GM12878 (cell line): ENCODE data around the gene INSRR. TPM values are rescaled to one million over a fixed set of nuclear protein-coding genes. Genes with fewer than 3 reads are reported as not detected.

Experiments used
- ATAC-seq: fragments of 200-7000 bp; cut with Tn5 transposase; 3 replicates; pipeline ENCODE4 v1.9.1; 2020; ENCODE audit warnings: mild to moderate bottlenecking, moderate library complexity
- BruUV-seq: library from RNA; stranded (reverse); fragments of 400-500 nt; replicated peaks from 2 replicates; lab custom pipeline; 2021; lab: Mats Ljungman, UMichigan
- CTCF ChIA-PET: fragments of 300-600 bp; sonication (Branson Sonifier 250); formaldehyde crosslinking; extraction: SDS; loops from one replicate; lab custom pipeline; 2021; ENCODE audit warnings: inconsistent platforms; lab: Yijun Ruan, JAX
- POLR2A ChIA-PET: fragments of 350-600 bp; formaldehyde crosslinking; extraction: SDS; loops from one replicate; lab custom pipeline; 2021; ENCODE audit warnings: inconsistent platforms; lab: Charles Lee
- RAD21 ChIA-PET: fragments of 300-600 bp; sonication (Branson Sonifier 250); formaldehyde crosslinking; loops from one replicate; lab custom pipeline; 2023; ENCODE audit warnings: antibody characterized with exemption; ENCODE audit not compliant: unreplicated experiment; lab: Charles Lee
- SMC1A ChIA-PET: fragments of 300-600 bp; sonication (Branson Sonifier 250); formaldehyde crosslinking; loops from one replicate; lab custom pipeline; 2023; ENCODE audit not compliant: unreplicated experiment, uncharacterized antibody; lab: Charles Lee
- DNase-seq: peaks from one replicate; pipeline ENCODE4 v3.0.0-alpha.2; 2011; ENCODE audit warnings: low read depth, low spot score
- FAIRE-seq: peaks from 3 replicates; lab custom pipeline; 2011; peaks lifted over from hg19 to GRCh38; lab: Jason Lieb, UNC
- H2AFZ ChIP-seq: 2 replicates; pipeline ENCODE4 v1.6.0; 2011; ENCODE audit warnings: low read depth, low read length, control low read depth; ENCODE audit not compliant: control insufficient read depth
- H3K27ac ChIP-seq: 2 replicates; pipeline ENCODE4 v1.5.1; 2011; ENCODE audit warnings: control low read depth; ENCODE audit not compliant: control insufficient read depth, insufficient read depth
- H3K27me3 ChIP-seq, 2 experiments: replicated peaks in 1 of 2; 2 replicates each; pipeline versions ENCODE4 v1.6.0 to v1.6.1; 2011; ENCODE audit warnings: low read length in 1 of 2; ENCODE audit not compliant: control insufficient read depth in 2 of 2, insufficient read depth in 2 of 2
- H3K36me3 ChIP-seq, 2 experiments: 2 replicates each; pipeline ENCODE4 v1.5.1; 2011; ENCODE audit warnings: low read length in 1 of 2; ENCODE audit not compliant: control insufficient read depth in 2 of 2, insufficient read depth in 2 of 2
- H3K4me1 ChIP-seq: 2 replicates; pipeline ENCODE4 v1.6.1; 2011; ENCODE audit warnings: mild to moderate bottlenecking, low read length, moderate library complexity, mixed read lengths; ENCODE audit not compliant: control insufficient read depth, insufficient read depth
- H3K4me2 ChIP-seq: 2 replicates; pipeline ENCODE4 v1.6.0; 2011; ENCODE audit warnings: control low read depth; ENCODE audit not compliant: control insufficient read depth, insufficient read depth
- H3K4me3 ChIP-seq: fragments of 200-600 bp; sonication (generic); 2 replicates; pipeline ENCODE4 v1.5.1; 2016
- H3K79me2 ChIP-seq: 2 replicates; pipeline ENCODE4 v1.6.0; 2011; ENCODE audit warnings: low read length; ENCODE audit not compliant: control insufficient read depth, insufficient read depth
- H3K9ac ChIP-seq: 2 replicates; pipeline ENCODE4 v1.8.0; 2011; ENCODE audit warnings: low read length, control low read depth, mixed read lengths; ENCODE audit not compliant: control insufficient read depth, insufficient read depth
- H3K9me3 ChIP-seq: replicated peaks from 3 replicates; pipeline ENCODE4 v1.5.1; 2011; ENCODE audit warnings: mild to moderate bottlenecking, low read length; ENCODE audit not compliant: control insufficient read depth, insufficient read depth
- H4K20me1 ChIP-seq: 2 replicates; pipeline ENCODE4 v1.6.0; 2011; ENCODE audit not compliant: control insufficient read depth, insufficient read depth
- HDGF ChIP-seq: fragments of 450-650 bp; IDR thresholded peaks from 2 replicates; pipeline ENCODE4 v1.6.1; 2016; ENCODE audit warnings: antibody characterized with exemption
- RAD21 ChIP-seq: IDR thresholded peaks from 2 replicates; pipeline ENCODE4 v1.6.1; 2011; ENCODE audit warnings: mild to moderate bottlenecking, low read depth, low read length, moderate library complexity; ENCODE audit not compliant: insufficient read depth
- SMC3 ChIP-seq: IDR thresholded peaks from 2 replicates; pipeline ENCODE4 v1.6.1; 2011; ENCODE audit warnings: low read length, improper control_type of control experiment, borderline replicate concordance
- WGBS: methylation state at CpG from one replicate; pipeline ENCODE4 v1.1.6; 2016; ENCODE audit warnings: low lambda C conversion rate; ENCODE audit not compliant: insufficient replicate concordance, insufficient coverage; ENCODE audit errors: missing lambda C conversion rate; 5-methylcytosine and 5-hydroxymethylcytosine counted together
- in situ Hi-C: fragments of 300-500 bp; cut with MboI; formaldehyde crosslinking; loops from 9 replicates; pipeline ENCODE4 v1.14.3; 2018; ENCODE audit warnings: mixed read lengths
- intact Hi-C: fragments of 100-400 bp; cut with micrococcal nuclease; formaldehyde crosslinking; loops from one replicate; pipeline ENCODE4 v1.14.2; 2022; ENCODE audit not compliant: unreplicated experiment
- polyA plus RNA-seq, 11 experiments: library from polyadenylated mRNA; depleted of rRNA in 4 of 11; unstranded in 6 of 11; stranded (reverse) in 5 of 11; fragments of >200 nt; fragmentation: Nextera tagmentation in 4 of 11; fragmentation: Illumina TruSeq in 1 of 11; extraction: Ambion mirVana in 4 of 11; extraction: Trizol in 1 of 11; gene quantifications; 1 replicate in 1 of 11; 2 replicates in 10 of 11; pipeline versions ENCODE4 v1.2.1 to v1.2.3, GENCODE V29; 2011 to 2016; ENCODE audit warnings: inconsistent platforms in 2 of 11, missing spikeins in 2 of 11, low read depth in 1 of 11
- total RNA-seq, 4 experiments: library from RNA; depleted of rRNA in 3 of 4; stranded (reverse); fragments of >200 nt in 3 of 4; fragmentation: Illumina TruSeq in 1 of 4; extraction: Trizol in 1 of 4; gene quantifications; 2 replicates each; pipeline versions ENCODE4 v1.2.1 to v1.2.3, GENCODE V29; 2013 to 2021
- TF ChIP-seq, protein P1 (sequence below): fragments of 450-650 bp; IDR thresholded peaks from 2 replicates; pipeline ENCODE4 v1.6.1; 2017; ENCODE audit warnings: mild to moderate bottlenecking
- TF ChIP-seq, protein P2 (sequence below), 3 experiments: IDR thresholded peaks in 2 of 3; conservative IDR thresholded peaks in 1 of 3; 2 replicates each; pipeline ENCODE4 v1.5.1; 2011; ENCODE audit warnings: low read depth in 3 of 3, low read length in 3 of 3, mild to moderate bottlenecking in 3 of 3, control low read depth in 2 of 3, moderate library complexity in 2 of 3, inconsistent platforms in 1 of 3, mixed read lengths in 1 of 3; ENCODE audit not compliant: control insufficient read depth in 2 of 3, insufficient read depth in 1 of 3; ENCODE audit errors: extremely low read depth in 1 of 3

Gene INSRR
- total and polyA plus RNA-seq, 10 of the 15 experiments (the other 5 are each of a cell fraction or from before 2014, with no cell fraction given) = 0.01 TPM; not detected in 9

DNA sequence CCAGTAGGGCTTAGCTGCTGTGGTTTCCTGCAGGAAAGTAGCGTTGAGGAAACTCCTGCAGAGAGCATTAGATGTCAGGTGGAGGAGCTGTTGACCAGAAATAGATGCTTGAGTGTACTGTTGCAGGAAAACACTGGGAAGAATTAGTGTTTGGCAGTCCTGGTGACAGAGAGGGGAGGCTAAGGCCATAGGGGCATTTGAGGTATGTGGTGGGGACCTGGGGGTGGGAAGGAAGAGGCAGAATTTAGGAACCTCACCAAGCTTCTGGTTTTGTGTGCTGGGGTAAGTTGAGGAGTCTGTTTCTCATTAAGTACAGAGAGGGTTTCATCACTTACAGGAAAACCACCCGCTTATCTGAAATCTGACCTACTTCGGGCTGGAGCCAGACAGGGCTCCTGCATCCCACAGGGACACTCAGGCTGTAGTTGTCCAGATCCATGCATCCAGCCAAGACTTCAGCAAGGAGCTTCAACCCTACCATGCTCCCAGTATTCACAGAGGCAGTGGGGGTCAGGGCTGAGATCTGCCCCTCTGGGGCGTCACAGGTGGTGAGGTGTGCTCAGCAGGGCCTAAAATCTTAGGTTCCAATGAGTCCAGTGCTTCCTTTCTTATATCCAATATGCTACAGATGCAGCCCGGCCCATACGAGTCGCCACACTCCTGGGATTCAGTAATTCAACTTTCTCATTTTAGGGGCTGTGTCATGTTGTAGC lies 57.4 kb downstream of the INSRR start (continued):
- TF ChIP-seq, protein P1, sequence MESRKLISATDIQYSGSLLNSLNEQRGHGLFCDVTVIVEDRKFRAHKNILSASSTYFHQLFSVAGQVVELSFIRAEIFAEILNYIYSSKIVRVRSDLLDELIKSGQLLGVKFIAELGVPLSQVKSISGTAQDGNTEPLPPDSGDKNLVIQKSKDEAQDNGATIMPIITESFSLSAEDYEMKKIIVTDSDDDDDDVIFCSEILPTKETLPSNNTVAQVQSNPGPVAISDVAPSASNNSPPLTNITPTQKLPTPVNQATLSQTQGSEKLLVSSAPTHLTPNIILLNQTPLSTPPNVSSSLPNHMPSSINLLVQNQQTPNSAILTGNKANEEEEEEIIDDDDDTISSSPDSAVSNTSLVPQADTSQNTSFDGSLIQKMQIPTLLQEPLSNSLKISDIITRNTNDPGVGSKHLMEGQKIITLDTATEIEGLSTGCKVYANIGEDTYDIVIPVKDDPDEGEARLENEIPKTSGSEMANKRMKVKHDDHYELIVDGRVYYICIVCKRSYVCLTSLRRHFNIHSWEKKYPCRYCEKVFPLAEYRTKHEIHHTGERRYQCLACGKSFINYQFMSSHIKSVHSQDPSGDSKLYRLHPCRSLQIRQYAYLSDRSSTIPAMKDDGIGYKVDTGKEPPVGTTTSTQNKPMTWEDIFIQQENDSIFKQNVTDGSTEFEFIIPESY = no peak

DNA sequence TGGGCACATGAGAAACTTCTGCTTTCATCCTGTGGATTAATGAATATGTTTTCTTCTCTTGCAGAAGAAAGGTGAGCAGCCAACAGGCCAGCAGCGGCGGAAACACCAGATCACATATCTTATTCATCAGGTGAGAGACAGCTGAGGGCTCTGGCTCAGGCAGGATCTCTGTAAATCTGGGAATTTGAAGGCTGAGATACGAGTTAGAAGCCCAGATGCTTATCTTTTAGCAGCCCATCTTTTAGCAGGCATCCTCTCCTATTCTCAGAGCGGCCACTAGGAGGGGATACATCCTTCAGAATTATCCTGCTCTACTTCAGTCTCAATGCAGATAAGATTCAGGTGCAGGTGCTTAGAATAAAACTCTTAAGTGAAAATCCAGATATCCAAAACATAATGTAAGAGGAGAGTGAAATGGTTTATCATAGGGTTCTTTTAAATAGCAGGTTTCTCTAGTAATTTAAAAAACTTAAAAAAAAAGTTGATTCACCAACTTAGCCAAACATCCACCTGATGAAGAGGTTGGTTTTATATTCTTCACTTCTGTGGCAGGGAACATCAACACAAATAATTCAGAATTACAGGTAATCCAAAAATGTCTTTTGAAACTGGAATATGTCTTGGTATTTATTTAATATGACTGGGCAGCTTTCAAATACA lies 61.6 kb downstream of the INSRR start:
- peak; percentile 94 for ATAC-seq
- POLR2A ChIA-PET = no interaction called here

More for the DNA sequence above, 61.6 kb downstream of the INSRR start:
- SMC1A ChIA-PET = interaction anchor here (1.0 to 5.7 kb wide), 15 partner anchors 13 to 113 kb away, joined by 3 to 60 read pairs (median 6); partner anchors contain the start of genes INSRR, ISG20L2, METTL25B and NTRK1
- no TSS peak for BruUV-seq
- DNase-seq (no peak), FAIRE-seq (no peak)
- CTCF ChIA-PET = interaction anchor here (0.9 to 13.1 kb wide), 21 partner anchors 9 to 119 kb away, joined by 3 to 206 read pairs (median 5); partner anchors contain the start of genes INSRR, ISG20L2, METTL25B and MRPL24
- Histone ChIP-seq H4K20me1 (no peaks in the 10 kb centered on the region), H3K9me3 (no peaks in the 10 kb centered on the region), H3K4me2 (no peak overlapping the region), H3K27me3 (no peaks in the 10 kb centered on the region), H3K4me3 (no peak overlapping the region), H3K27ac (no peak overlapping the region), H3K36me3 (peaks cover 38 to 47% of the 10 kb centered on the region in 2 experiments), H3K9ac (no peak overlapping the region), H3K79me2 (no peaks in the 10 kb centered on the region), H3K4me1 (peaks cover 17% of the 10 kb centered on the region), H2AFZ (no peak overlapping the region)
- in situ Hi-C loops = no loop called here
- intact Hi-C loops = loop anchor here (1.0 to 5.0 kb wide), 3 partner anchors 40 to 93 kb away; partner anchors contain the start of gene NTRK1
- RAD21 ChIA-PET = interaction anchor here (0.9 to 11.9 kb wide), 11 partner anchors 39 to 359 kb away, joined by 3 to 115 read pairs (median 6); partner anchors contain the start of genes INSRR, ISG20L2, METTL25B and NTRK1
- 48% methylated on average over 4 of the region's 4 CpGs for WGBS
- TF ChIP-seq, protein P2, sequence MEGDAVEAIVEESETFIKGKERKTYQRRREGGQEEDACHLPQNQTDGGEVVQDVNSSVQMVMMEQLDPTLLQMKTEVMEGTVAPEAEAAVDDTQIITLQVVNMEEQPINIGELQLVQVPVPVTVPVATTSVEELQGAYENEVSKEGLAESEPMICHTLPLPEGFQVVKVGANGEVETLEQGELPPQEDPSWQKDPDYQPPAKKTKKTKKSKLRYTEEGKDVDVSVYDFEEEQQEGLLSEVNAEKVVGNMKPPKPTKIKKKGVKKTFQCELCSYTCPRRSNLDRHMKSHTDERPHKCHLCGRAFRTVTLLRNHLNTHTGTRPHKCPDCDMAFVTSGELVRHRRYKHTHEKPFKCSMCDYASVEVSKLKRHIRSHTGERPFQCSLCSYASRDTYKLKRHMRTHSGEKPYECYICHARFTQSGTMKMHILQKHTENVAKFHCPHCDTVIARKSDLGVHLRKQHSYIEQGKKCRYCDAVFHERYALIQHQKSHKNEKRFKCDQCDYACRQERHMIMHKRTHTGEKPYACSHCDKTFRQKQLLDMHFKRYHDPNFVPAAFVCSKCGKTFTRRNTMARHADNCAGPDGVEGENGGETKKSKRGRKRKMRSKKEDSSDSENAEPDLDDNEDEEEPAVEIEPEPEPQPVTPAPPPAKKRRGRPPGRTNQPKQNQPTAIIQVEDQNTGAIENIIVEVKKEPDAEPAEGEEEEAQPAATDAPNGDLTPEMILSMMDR (IDR thresholded peaks at IDR 0.05 in 2 of 3, conservative IDR thresholded peaks at IDR 0.05 in 1 of 3; ENCODE audit: control insufficient read depth in 2 of 3, extremely low read depth in 1 of 3, insufficient read depth in 1 of 3, low read depth in 3 of 3, low read length in 3 of 3) = peak; percentile 78 to 88 (median 82)
- TF ChIP-seq HDGF (no peak), SMC3 (peak; percentile 83), RAD21 (peak; percentile 84)
